HepG2 (cell line): Measurements from ENCODE around the gene FOXA1. TPM values are rescaled to one million over a fixed set of nuclear protein-coding genes. Genes with fewer than 3 reads are reported as not detected.

Experiments used
- FOXM1 ChIP-seq: sonication (generic); formaldehyde crosslinking; IDR thresholded peaks from 2 replicates; pipeline ENCODE4 v1.5.0; 2020; ENCODE audit warnings: missing genetic modification reagents
- FOXP1 ChIP-seq, 2 experiments: fragments of 450-650 bp in 1 of 2; IDR thresholded peaks; 2 replicates each; pipeline ENCODE4 v1.6.1; 2017 to 2018; ENCODE audit warnings: antibody characterized with exemption in 1 of 2
- GPBP1L1 ChIP-seq: sonication (generic); formaldehyde crosslinking; IDR thresholded peaks from 2 replicates; pipeline ENCODE4 v1.5.0; 2020; ENCODE audit warnings: mild to moderate bottlenecking, missing genetic modification reagents
- KAT8 ChIP-seq: IDR thresholded peaks from 2 replicates; pipeline ENCODE4 v1.6.1; 2016; ENCODE audit warnings: missing genetic modification reagents, missing compliant biosample characterization
- KLF12 ChIP-seq: sonication (generic); formaldehyde crosslinking; IDR thresholded peaks from 2 replicates; pipeline ENCODE4 v1.4.0; 2020; ENCODE audit warnings: missing genetic modification reagents, borderline replicate concordance
- REST ChIP-seq, 2 experiments: IDR thresholded peaks; 2 replicates each; pipeline ENCODE4 v1.6.1; 2011 to 2012; ENCODE audit warnings: low read length in 2 of 2, borderline replicate concordance in 1 of 2, low read depth in 1 of 2, mild to moderate bottlenecking in 1 of 2, moderate library complexity in 1 of 2
- SRSF4 ChIP-seq: fragments of 200-400 bp; formaldehyde crosslinking; IDR thresholded peaks from one replicate; pipeline ENCODE4 v1.6.1; 2018; ENCODE audit warnings: mild to moderate bottlenecking, low read depth, low read length, moderate library complexity; ENCODE audit not compliant: poor library complexity, severe bottlenecking
- TOPORS ChIP-seq: sonication (generic); formaldehyde crosslinking; IDR thresholded peaks from 2 replicates; pipeline ENCODE4 v1.8.0; 2023; ENCODE audit warnings: mild to moderate bottlenecking, missing genetic modification reagents
- ZBTB44 ChIP-seq: sonication (generic); formaldehyde crosslinking; IDR thresholded peaks from 2 replicates; pipeline ENCODE4 v1.4.0; 2020; ENCODE audit warnings: missing genetic modification reagents
- ZBTB49 ChIP-seq: sonication (generic); formaldehyde crosslinking; IDR thresholded peaks from 2 replicates; pipeline ENCODE4 v1.4.0; 2020; ENCODE audit warnings: missing genetic modification reagents, borderline replicate concordance
- ZNF24 ChIP-seq: fragments of 450-650 bp; IDR thresholded peaks from 2 replicates; pipeline ENCODE4 v1.6.1; 2017; ENCODE audit warnings: antibody characterized with exemption, mild to moderate bottlenecking
- ZNF629 ChIP-seq: sonication (generic); formaldehyde crosslinking; conservative IDR thresholded peaks from 2 replicates; pipeline ENCODE4 v1.5.0; 2020; ENCODE audit warnings: missing genetic modification reagents
- ZNF713 ChIP-seq: sonication (generic); formaldehyde crosslinking; IDR thresholded peaks from 2 replicates; pipeline ENCODE4 v1.4.0; 2020; ENCODE audit warnings: mild to moderate bottlenecking, missing genetic modification reagents
- ZNF746 ChIP-seq: sonication (generic); formaldehyde crosslinking; IDR thresholded peaks from 2 replicates; pipeline ENCODE4 v1.8.0; 2022; ENCODE audit warnings: mild to moderate bottlenecking, missing genetic modification reagents
- ZNF773 ChIP-seq: sonication (generic); formaldehyde crosslinking; IDR thresholded peaks from 2 replicates; pipeline ENCODE4 v1.4.0; 2020; ENCODE audit warnings: missing genetic modification reagents, borderline replicate concordance
- ZSCAN30 ChIP-seq: sonication (generic); formaldehyde crosslinking; IDR thresholded peaks from 2 replicates; pipeline ENCODE4 v1.5.0; 2020; ENCODE audit warnings: mild to moderate bottlenecking, missing genetic modification reagents
- ZSCAN31 ChIP-seq: sonication (generic); formaldehyde crosslinking; IDR thresholded peaks from 2 replicates; pipeline ENCODE4 v1.5.0; 2020; ENCODE audit warnings: low read depth, mild to moderate bottlenecking, missing genetic modification reagents
- polyA plus RNA-seq, 8 experiments: library from polyadenylated mRNA; depleted of rRNA in 3 of 8; stranded (reverse) in 7 of 8; unstranded in 1 of 8; fragments of >200 nt; fragmentation: Illumina TruSeq in 4 of 8; extraction: Trizol in 4 of 8; gene quantifications; 2 replicates each; pipeline versions ENCODE4 v1.2.1 to v1.2.3, GENCODE V29; 2011 to 2016; ENCODE audit warnings: low read depth in 4 of 8, missing spikeins in 1 of 8, mixed read lengths in 1 of 8; ENCODE audit not compliant: insufficient read depth in 1 of 8
- total RNA-seq, 5 experiments: library from RNA; depleted of rRNA; stranded (reverse); fragments of >200 nt; fragmentation: Illumina TruSeq; extraction: Trizol; gene quantifications; 2 replicates each; pipeline ENCODE4 v1.2.3, GENCODE V29; 2016; ENCODE audit warnings: low read depth in 1 of 5

FOXA1 gene
- total and polyA plus RNA-seq, 2 of the 13 experiments (the other 11 are each of a cell fraction or from before 2014, with no cell fraction given), result 43.4 to 58.6 TPM

- no peak for TF ChIP-seq ZBTB44 (CRISPR knock-in tag)
- TF ChIP-seq ZNF713, result no peak
- peak; percentile 67; the same call in 1 of the 2 replicates for TF ChIP-seq ZSCAN31
- peak in 1 of 2 experiments; percentile 35; a peak in 1 of 4 replicates for TF ChIP-seq REST (IDR thresholded peaks at IDR 0.05; ENCODE audit: borderline replicate concordance in 1 of 2, low read depth in 1 of 2, low read length in 2 of 2)
- TF ChIP-seq ZSCAN30 (CRISPR knock-in tag), result no peak
- no peak for TF ChIP-seq GPBP1L1 (CRISPR knock-in tag)
- TF ChIP-seq ZBTB49, result no peak
- no peak for TF ChIP-seq FOXP1 (IDR thresholded peaks at IDR 0.05)
- TF ChIP-seq FOXP1 (CRISPR knock-in tag; IDR thresholded peaks at IDR 0.05), result no peak
- no peak for TF ChIP-seq TOPORS (CRISPR knock-in tag)
- no peak for TF ChIP-seq KAT8 (CRISPR knock-in tag)
- TF ChIP-seq ZNF629 (CRISPR knock-in tag), result 0 out of 2 replicates have a peak, but pooled peaks have one; percentile 29
- TF ChIP-seq ZNF746, result no peak
- no peak for TF ChIP-seq ZNF773
- no peak for TF ChIP-seq ZNF24
- TF ChIP-seq SRSF4, result no peak
- TF ChIP-seq KLF12, result peak; percentile 66; the same call in 1 of the 2 replicates
- no peak for TF ChIP-seq FOXM1 (CRISPR knock-in tag)
These were observed 8.9 kb downstream of the FOXA1 start (continued) for GRCh38 chr14:37585971-37586796.
